GM19035 (cell line): ENCODE measurements around the gene PRDM16.

Experiments
- ATAC-seq: cut with Tn5 transposase; IDR thresholded peaks from one replicate; pipeline ENCODE4 v1.9.1; 2021; ENCODE audit not compliant: unreplicated experiment

PRDM16 gene

DNA sequence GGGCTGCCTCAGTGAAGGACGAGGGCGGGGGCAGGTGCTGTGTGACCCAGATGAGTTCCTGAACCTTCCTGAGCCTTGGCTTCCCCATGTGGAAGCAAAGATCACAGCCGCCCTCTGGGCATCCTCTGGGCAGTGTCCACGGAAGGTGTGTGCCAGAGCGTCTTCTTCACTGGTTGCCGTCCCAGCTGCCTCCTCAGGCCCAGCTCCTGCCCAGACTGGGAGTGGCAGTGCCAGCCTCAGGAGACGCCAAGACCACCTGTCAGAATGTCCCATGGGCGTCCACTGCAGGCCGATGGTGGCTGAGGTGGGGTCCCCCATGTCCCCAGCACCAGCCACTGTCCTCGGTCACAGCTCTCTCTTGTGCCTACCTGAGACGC is 395.6 kb downstream of the PRDM16 start:
- no peak for ATAC-seq

DNA sequence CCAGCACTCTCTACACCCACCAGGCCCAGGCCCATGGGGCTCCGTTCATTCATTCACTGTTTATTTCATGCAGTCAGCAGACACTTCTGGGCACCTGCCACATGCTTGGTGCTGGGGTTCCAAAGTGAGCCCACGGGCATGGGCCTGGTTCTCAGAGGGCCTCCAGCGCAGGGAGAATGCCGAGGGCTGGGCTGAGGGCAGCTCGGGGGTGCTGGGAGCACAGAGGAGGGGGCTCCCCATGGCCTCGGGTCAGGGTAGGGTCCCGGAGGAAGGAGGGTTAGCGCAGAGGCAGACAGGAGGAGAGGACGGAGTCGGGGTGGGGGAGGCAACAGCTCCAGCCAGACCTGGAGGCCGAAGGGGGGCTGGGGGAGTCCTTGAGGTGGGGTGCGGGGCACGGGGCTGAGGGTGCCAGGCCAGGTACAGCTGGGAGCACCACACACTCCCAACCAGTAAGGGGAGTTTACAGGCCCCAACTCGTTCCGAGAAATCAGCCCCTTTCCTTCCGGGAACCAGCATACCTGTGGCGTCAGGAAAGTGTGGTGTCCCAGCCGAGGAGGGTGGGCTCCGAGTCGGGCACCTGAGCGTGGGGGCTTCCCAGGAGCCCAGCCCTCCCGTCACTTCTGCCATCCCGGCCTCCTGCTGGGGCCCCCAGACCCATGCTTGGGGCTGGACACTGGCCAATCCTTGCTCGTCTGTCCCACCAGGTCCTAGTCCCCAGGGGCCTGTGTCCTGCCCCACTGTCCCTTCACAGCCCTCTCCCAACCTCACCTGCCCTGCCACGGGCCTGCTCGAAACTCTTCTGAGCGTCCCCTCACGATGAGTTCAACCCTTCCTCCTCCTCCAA is 396.3 kb downstream of the PRDM16 start:
- no peak for ATAC-seq

DNA sequence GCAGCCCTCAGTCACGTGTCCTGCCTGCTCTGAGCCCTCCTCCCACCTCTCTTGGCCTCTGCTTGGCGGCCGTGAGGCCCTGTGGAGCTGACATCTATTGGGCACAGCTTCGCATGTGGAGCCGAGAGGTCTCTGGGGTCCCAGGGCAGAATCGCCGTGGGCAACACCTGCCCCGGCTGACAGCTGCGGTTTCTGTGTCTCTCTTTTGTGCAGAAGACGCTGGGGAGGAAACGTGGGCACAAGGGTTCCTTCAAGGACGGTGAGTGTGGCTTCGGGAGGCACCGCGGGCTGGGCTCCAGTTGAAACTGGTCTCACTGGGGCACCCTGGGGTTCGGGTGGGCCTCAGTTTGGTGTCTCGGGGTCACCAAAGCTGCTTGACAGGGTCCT is 396.9 kb downstream of the PRDM16 start:
- ATAC-seq = no peak

DNA sequence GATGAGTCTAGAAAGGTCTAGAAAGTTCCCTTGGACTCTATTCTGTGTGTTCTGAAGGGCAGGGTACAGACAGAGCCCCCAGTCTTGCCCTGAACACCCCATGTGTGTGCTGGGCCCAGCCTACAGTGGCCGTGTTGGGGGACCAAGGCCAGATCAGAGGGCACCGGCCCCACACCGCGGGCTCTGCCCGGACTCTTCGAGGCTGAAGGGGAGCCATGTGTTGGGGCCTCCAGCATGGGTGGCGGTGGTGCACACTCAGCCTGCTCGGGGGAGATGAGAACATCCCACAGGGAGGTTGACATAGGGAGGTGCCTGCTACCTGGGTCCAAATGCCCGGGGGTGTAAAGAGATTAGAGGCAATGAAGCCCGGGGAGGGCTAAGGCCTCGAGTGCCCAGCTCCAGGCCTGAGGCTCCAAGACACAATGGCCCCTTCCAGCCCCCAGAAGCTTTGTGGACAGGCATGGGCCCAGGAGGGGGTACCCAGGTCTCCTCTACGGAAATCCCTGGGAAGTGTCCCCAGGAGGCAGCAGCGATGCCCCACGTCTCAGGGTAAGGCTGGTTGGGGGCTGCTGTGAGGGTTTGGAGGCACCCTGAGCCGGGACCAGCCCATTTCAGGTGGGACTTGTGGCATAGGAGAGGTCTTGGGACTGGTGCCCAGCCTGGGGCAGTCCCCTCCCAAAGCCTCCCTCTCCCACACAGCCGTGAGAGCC is 397.5 kb downstream of the PRDM16 start:
- no peak for ATAC-seq

DNA sequence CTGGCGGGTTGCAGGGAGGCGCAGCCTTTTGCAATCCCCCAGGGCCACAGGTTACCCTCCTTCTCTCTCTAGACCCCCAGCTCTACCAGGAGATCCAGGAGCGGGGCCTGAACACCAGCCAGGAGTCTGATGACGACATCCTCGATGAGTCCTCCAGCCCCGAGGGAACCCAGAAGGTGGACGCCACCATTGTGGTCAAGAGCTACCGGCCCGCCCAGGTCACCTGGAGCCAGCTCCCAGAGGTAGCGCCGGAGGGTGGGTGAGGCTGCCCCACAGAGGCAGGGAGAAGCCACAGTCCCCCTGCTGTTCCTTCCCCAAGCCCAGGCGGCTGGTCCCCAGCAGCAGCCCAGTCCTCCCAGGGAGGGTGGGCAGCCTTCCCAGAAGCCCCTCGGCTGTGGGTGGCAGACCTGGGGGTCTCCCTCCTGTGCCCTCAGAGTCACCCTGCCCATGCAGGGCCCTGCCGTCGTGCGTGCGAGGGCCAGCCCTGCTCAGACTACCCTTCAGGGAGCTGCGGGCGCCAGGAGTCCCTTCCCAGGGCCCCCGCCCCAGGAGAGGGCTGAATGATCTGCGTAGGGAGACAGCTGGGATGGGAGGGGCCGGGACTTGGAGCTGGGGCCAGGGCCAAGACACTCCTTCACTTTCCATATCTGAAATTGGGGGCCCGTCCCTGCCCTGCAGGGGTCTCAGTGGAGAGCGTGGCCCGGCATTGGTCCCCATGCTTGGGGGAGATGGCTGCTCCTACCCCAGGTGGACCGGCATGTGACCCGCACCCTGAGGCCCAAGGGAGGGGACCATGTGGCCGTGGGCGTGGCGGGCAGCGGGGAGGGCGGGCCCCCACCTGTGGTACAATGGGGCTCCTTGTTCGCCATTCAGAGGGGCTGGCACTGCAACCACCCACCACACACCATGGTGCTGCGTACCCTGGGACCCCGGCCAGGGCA is 398.4 kb downstream of the PRDM16 start:
- no peak for ATAC-seq

DNA sequence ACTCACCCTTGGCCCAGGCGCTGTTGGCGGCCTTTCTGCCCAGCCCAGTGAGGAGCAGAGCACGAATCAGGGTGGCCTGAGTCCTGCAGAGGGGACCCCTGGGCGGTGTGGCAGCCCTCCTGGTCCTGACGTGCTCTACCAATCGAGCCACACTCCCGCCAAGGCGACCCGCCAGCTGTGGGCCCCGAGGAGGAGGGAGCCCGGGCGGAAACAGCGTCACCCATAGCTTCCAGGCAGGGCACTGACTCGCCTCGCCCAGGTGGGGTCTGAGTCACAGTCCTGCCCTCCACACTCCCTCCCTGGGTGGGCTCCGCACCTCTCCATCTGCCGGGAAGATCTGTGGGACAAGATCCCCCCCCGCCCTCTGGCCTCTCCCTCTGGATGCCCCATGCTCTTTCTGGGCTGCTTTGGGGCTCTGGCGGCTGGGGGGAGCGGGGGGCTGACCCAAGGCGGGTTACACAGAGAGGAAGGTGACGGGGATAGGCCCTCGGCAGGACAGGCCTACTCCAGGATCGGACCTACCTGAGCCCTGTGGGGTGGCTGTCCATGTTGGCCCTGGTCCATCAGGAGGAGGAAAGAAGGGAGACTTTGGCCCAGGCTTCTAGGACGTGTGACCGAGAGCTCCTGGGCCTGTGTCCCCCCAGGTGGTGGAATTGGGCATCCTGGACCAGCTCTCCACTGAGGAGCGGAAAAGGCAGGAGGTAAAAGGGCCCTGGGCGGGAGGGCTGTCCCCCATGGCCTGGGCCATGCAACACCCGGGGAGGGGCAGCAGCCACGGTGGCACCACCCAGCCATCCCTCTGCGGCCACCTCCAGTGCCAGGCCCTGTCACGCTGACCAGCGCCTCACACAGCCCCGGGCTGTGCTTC is 399.5 kb downstream of the PRDM16 start:
- no peak for ATAC-seq

DNA sequence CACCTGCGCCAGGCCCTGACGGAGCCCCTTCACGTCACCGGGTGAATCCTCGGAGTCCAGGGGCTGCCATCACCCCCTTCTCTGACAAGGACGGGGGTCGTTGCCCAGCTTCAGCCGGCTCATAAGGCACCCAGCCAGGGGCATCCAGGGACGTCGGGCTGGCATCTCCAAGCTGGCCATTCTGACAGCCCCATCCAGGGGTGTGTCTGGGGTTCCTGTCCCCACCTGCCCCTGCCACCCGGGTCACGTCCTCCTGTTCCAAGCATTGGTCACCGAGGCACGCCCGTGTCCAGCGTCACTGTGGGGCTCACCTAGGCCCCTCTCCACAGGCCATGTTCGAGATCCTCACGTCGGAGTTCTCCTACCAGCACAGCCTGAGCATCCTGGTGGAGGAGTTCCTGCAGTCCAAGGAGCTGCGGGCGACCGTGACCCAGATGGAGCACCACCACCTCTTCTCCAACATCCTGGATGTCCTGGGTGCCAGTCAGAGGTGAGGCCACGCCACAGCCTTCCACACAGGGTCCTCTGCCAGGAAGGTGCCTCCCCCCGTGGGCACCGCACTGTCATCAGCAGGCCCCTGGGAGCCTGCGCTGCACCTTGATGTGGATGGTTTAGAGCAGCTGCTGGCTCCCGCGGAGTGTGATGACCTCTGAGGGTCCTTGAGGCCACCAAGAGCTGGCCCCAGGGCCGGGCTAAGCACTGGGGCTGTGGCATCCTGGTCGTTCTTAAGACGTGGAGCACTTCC is 400.3 kb downstream of the PRDM16 start:
- ATAC-seq = no peak

DNA sequence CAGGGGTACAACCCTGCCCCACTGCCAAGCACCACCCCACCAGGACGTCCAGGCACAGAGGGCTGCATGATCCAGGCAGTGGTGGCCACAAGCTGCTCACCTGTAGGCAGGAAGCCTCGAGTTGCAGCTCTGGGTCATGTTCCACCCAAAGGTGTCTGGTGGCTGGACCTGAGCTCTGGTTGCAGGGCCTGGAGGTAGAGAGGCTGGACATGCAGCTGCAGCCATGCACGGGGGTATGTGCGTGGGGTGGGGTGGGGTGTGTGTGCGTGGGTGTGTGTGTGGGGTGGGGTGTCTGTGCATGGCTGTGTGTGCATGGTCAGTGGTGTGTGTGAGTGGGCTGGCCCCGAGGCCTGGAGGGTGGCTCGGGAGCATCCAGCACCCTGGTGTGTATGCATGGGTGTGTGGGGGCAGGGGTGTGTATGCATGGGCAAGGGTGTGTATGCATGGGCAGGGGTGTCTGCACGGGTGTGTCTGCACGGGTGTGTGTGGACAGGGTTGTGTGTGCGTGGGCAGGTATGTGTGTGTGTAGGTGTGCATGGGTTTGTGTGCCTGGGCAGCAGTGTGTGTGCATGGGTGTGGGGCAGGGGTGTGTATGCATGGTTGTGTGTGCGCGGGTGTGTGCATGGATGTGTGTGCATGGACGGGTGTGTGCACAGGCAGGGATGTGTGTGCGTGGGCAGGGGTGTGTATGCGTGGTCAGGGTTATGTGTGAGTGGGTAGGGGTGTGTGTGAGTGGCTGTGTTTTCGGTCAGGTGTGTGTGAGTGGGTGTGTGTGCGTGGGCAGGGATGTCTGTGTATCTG is 401.0 kb downstream of the PRDM16 start:
- no peak for ATAC-seq

DNA sequence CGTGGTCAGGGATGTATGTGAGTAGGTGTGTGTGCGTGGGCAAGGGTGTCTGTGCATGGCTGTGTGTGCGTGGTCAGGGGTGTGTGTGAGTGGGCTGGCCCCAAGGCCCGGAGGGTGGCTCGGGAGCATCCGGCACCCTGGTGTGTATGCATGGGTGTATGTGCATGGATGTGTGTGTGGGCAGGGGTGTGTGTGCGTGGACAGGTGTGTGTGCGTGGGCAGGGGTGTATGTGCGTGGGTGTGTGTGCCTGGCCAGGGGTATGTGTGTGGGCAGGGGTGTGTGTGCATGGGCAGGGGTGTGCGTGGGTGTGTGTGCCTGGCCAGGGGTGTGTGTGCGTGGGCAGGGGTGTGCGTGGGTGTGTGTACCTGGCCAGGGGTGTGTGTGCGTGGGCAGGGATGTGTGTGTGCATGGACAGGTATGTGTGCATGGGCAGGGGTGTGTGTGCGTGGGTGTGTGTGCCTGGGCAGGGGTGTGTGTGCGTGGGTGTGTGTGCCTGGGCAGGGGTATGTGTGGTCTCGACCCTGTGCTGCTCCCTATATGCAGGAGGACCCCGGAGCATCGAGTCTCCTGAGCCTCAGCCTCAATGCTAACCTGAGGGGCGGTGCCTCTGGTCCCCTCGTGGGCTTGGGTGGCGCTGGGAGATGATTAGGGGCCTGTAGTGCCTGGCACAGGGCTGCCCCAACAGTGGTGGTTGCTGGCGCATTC is 401.8 kb downstream of the PRDM16 start:
- ATAC-seq = no peak

DNA sequence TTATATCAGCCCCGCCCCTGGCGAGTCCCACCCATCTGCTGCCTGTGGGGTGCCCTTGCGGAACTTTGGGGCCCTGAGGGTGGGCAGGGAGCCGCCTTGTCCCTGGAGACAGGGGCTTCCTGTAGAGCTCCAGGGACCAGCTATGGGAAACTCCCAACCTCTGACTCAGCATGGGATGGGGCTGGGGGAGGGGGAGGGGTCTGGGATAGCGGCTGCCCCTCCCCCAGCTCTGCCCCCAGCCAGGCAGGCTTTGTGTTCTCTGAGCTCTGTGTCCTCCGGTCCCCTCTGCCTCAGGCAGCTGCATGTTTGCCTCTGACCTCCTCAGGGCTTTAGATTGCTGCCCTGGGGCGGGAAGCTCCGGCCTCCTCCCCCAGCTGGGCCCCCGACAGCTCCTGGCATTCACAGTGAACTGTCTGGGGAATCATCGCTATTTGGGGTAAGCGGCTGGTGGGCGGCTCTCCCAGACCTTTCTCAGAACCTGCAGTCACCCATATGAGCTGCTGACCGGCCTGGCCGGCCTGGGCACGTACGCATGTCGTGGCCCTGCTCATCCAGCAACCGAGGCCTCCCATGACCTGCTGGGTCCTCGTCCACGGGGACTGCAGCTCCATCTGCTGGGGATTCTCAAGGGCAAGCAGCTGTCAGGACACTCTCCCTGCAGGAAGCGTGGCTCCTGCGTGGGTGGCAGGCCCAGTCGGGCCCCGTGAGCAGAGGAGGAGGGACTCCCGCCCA is 402.5 kb downstream of the PRDM16 start:
- no peak for ATAC-seq

DNA sequence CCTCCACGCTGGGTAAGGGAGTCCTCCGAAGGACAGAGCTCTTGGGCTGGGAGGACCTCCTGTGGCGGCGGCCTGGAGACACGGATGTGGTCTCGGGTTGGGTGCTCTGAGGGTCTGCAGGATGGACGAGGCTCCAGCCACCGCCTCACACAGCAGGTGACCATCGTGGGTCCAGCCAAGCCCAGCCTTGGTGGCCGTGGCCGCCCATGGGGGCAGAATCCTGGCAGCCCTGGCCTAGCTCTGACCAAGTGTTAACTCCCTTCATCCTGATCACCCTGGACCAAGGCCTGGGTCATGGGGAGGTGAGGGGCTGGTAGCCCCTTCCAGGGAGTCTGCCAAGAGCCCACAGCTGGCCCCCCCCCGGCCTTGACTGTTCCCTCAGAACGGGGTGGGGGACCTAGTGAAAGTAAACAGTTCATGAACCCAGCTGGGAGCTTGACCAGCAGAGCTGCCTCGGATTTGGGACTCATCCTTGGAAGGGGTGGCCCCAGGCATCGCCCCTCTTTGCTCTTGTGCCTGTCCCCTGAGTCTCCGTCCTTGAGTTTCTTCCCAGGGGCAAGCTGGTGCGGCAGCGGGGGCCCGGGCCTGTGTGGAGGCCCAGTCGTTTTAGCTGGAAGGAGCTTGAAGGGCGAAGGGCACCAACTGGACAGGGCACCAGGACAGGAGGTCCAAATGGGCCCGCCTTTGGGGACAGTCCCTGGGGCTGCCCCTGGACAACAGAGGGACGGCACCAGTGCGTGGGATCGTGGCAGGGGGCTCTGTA is 403.3 kb downstream of the PRDM16 start:
- ATAC-seq = no peak

DNA sequence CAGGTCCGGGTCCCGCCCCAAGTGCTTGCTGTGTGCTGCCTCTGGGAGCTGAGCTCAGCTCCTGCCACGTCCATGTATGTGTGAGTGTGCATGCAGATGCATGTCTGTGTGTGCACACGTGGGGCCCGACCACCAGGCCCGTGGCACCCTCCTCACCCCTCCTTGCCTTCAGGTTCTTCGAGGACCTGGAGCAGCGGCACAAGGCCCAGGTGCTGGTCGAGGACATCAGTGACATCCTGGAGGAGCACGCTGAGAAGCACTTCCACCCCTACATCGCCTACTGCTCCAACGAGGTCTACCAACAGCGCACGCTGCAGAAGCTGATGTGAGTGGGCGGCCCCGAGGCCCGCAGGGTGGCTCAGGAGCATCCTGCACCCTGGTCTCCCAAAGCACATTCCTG is 403.9 kb downstream of the PRDM16 start:
- ATAC-seq = no peak

DNA sequence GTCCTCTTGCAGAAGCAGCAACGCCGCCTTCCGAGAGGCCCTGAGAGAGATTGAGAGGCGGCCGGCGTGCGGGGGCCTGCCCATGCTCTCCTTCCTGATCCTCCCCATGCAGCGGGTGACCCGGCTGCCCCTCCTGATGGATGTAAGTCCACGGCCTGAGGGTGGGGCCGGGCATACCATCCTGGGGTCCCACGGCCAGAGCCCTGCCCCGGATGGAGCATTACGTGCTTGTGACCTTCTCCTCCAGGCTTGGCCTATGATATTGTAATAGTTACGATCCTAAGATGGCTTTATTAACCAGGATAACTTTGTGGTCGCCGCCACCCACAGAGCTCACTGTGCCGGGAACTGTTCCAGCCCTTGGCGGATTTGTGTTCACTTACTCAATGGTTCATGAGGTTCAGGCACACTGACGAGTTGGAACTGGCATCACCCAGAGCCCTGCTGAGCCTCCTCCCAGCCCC is 404.4 kb downstream of the PRDM16 start:
- no peak for ATAC-seq

DNA sequence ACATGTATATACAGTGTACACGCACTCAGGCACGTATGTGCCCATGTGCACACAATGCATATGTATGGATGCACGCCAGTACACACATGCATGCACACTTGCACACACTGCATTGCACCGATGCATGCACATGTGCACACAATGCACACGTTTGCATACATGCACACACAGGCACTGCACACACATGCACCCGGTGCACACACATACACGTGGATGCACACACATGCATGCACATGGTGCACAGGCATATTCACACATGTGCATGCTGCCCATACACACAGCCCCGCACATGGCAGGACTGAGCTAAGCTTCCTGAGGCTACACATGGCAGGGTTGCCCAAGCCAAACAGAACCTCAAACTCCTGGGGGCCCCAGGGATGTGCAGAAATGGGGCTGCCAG is 405.0 kb downstream of the PRDM16 start:
- no peak for ATAC-seq

DNA sequence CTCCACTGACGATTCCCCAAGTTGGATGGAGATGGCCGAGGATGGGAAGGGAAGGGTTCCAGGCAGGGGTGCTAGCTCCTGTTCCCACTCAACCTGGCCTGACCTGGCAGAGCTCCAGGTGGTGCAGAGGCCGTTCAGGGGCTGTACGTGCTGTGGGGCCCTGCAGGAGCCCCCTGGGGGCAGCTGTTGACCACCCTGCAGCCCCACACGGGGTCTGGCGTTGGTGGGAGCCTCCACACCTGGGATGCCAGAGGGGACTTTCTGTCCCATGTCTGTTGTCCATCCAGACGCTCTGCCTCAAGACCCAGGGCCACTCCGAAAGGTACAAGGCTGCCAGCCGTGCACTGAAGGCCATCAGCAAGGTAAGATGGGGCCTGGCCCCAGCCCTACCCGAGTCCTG is 405.4 kb downstream of the PRDM16 start:
- no peak for ATAC-seq

DNA sequence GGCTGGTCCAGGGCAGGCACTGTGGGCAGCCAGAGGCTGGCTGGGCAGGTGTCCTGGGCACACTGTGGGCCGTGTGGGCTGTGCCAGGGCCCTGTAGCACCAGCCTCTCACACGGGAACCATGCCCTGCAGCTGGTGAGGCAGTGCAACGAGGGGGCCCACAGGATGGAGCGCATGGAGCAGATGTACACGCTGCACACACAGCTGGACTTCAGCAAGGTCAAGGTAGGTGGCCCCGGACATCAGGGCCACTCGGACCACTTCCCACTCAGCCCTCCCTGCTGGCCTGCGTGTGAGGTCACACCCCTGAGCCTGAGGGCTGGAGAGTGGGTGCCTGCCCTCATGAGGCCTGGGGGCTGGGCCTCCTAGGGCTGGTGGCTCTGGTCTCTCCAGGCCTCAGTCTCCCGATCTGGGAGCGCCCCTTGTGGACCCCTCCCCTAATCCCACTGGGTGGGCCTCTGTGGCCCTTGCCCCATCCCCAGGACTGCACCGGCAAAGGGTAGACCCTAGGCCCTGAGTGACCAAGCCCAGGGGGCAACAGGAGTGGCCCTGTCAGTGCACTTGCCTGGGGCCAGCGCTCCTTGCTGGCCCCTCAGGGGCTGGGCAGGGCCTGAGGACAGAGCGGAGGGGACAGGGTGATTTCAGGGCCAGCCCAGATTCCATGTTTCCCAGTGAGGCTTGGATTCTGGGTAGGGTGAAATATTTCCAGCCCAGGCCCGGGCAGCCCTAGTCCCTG is 407.0 kb downstream of the PRDM16 start:
- no peak for ATAC-seq
